ENCODE results near the gene SAMD9. TPM values are rescaled to one million over a fixed set of nuclear protein-coding genes. Genes with fewer than 3 reads are reported as not detected.
A peak's percentile ranks its signal among the peaks of the same experiment; 100 is the strongest.

SAMD9 gene
- total RNA-seq, 1 donor from 2014 or later: 0.21 TPM

- DNase-seq (ENCODE audit: low read depth, low spot score): no peak
- Mint-ChIP-seq H3K9me3 (no peaks in the 10 kb centered on the region), H3K27me3 (ENCODE audit: low read depth) (peaks cover 53% of the 10 kb centered on the region), H3K4me3 (no peak overlapping the region), H3K4me1 (no peaks in the 10 kb centered on the region), H3K36me3 (ENCODE audit: low read depth) (no peaks in the 10 kb centered on the region), H3K27ac (ENCODE audit: unreplicated experiment) (no peak overlapping the region)
- TF ChIP-seq, protein P1, sequence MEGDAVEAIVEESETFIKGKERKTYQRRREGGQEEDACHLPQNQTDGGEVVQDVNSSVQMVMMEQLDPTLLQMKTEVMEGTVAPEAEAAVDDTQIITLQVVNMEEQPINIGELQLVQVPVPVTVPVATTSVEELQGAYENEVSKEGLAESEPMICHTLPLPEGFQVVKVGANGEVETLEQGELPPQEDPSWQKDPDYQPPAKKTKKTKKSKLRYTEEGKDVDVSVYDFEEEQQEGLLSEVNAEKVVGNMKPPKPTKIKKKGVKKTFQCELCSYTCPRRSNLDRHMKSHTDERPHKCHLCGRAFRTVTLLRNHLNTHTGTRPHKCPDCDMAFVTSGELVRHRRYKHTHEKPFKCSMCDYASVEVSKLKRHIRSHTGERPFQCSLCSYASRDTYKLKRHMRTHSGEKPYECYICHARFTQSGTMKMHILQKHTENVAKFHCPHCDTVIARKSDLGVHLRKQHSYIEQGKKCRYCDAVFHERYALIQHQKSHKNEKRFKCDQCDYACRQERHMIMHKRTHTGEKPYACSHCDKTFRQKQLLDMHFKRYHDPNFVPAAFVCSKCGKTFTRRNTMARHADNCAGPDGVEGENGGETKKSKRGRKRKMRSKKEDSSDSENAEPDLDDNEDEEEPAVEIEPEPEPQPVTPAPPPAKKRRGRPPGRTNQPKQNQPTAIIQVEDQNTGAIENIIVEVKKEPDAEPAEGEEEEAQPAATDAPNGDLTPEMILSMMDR (conservative IDR thresholded peaks at IDR 0.05): peak; percentile 90
These were observed 62.2 kb downstream of the SAMD9 start for GRCh38 chr7:93055543-93056107.

DNA sequence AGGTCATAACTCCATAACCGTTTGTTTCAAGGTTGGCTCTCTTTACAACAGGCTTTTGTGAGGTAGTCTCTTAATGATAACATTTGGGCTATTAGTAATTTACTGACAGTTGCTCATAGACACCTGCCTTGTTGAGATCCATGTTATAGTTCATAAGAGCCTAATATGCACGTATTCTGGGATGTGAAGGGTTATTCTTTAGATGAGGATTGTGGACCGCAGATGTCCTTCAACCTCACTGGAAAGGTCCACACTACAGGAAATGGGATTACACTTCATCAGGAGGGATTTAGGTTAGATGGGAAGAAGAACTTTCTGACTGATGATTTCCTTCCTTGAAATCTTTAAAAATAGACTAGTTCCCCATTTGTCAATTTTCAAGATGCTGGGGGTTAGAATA is 62.8 kb downstream of the SAMD9 start:
- TF ChIP-seq, protein P1 (conservative IDR thresholded peaks at IDR 0.05): no peak
- no peak for DNase-seq (ENCODE audit: low read depth, low spot score)
- no peaks in the 10 kb centered on the region for H3K36me3 Mint-ChIP-seq (ENCODE audit: low read depth)
- H3K4me3 Mint-ChIP-seq: no peak overlapping the region
- peaks cover 50% of the 10 kb centered on the region for H3K27me3 Mint-ChIP-seq (ENCODE audit: low read depth)
- no peaks in the 10 kb centered on the region for H3K4me1 Mint-ChIP-seq
- no peak overlapping the region for H3K27ac Mint-ChIP-seq (ENCODE audit: unreplicated experiment)
- no peaks in the 10 kb centered on the region for H3K9me3 Mint-ChIP-seq

- no peaks in the 10 kb centered on the region for H3K36me3 Mint-ChIP-seq (ENCODE audit: low read depth)
- DNase-seq (ENCODE audit: low read depth, low spot score): no peak
- H3K4me1 Mint-ChIP-seq: no peaks in the 10 kb centered on the region
- TF ChIP-seq, protein P1 (conservative IDR thresholded peaks at IDR 0.05): no peak
- H3K4me3 Mint-ChIP-seq: no peak overlapping the region
- H3K27me3 Mint-ChIP-seq (ENCODE audit: low read depth): peaks cover 48% of the 10 kb centered on the region
- H3K27ac Mint-ChIP-seq (ENCODE audit: unreplicated experiment): no peak overlapping the region
- no peaks in the 10 kb centered on the region for H3K9me3 Mint-ChIP-seq
These were observed 63.5 kb downstream of the SAMD9 start for GRCh38 chr7:93053949-93054943.

GRCh38 chr7:93053209-93053948 is 64.4 kb downstream of the SAMD9 start:
- TF ChIP-seq, protein P1 (conservative IDR thresholded peaks at IDR 0.05): no peak
- no peak for DNase-seq (ENCODE audit: low read depth, low spot score)
- Mint-ChIP-seq H3K27ac (ENCODE audit: unreplicated experiment) (no peak overlapping the region), H3K36me3 (ENCODE audit: low read depth) (no peaks in the 10 kb centered on the region), H3K27me3 (ENCODE audit: low read depth) (peaks cover 43% of the 10 kb centered on the region), H3K4me3 (no peak overlapping the region), H3K9me3 (no peaks in the 10 kb centered on the region), H3K4me1 (no peaks in the 10 kb centered on the region)

DNA sequence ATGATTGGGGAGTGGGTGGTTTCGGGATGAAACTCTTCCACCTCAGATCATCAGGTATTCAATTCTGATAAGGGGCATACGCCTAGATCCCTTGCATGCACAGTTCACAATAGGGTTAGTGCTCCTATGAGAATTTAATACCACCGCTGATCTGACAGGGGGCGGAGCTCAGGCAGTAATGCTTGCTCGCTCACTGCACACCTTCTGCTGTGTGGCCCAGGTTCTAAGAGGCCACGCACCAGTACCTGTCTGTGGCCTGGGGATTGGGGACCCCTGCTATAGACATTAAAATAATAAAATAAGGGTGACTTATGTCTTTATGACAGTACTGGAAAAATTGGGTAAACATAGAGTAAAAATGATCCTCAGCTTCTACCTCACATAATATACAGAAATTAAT is 66.1 kb downstream of the SAMD9 start:
- peaks cover 9% of the 10 kb centered on the region for H3K4me1 Mint-ChIP-seq
- no peaks in the 10 kb centered on the region for H3K9me3 Mint-ChIP-seq
- H3K4me3 Mint-ChIP-seq: no peak overlapping the region
- TF ChIP-seq, protein P1 (conservative IDR thresholded peaks at IDR 0.05): no peak
- H3K27ac Mint-ChIP-seq (ENCODE audit: unreplicated experiment): no peak overlapping the region
- H3K27me3 Mint-ChIP-seq (ENCODE audit: low read depth): peaks cover 36% of the 10 kb centered on the region
- no peak for DNase-seq (ENCODE audit: low read depth, low spot score)
- no peaks in the 10 kb centered on the region for H3K36me3 Mint-ChIP-seq (ENCODE audit: low read depth)

All from neural crest cell (in vitro differentiated cells).